HG02678 (cell line): Measurements from ENCODE around the gene GPC1.
"Not testable (repeated sequence)": the region's sequence is repeated elsewhere in the genome, so short reads cannot be mapped to it uniquely, and the experiment has no call there.

Source experiments
- ATAC-seq: cut with Tn5 transposase; IDR thresholded peaks from one replicate; pipeline ENCODE4 v1.9.1; 2021; ENCODE audit warnings: mild to moderate bottlenecking, moderate library complexity; ENCODE audit not compliant: unreplicated experiment

Gene GPC1

GRCh38 chr2:240494194-240494793 is 58.8 kb downstream of the GPC1 start:
- no peak for ATAC-seq

GRCh38 chr2:240494942-240495341 is 59.5 kb downstream of the GPC1 start:
- ATAC-seq: not testable (repeated sequence)

GRCh38 chr2:240497082-240497481 is 61.6 kb downstream of the GPC1 start:
- not testable (repeated sequence) for ATAC-seq

- ATAC-seq: no peak
Observed at GRCh38 chr2:240498171-240498957, 62.9 kb downstream of the GPC1 start.

DNA sequence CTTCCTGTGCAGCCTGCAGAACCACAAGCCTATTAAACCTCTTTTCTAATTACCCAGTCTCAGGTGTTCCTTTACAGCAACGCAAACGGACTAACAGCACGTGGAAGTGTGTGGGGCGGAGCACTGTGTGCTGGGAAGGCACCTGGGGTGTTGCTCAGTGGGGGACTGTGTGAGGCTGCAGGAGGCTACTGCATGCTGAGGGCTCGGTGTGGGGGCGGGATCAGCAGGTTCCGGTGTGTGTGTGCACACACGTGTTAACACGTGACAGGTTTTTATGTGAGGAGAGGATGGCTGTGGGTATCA is 63.4 kb downstream of the GPC1 start:
- no peak for ATAC-seq

DNA sequence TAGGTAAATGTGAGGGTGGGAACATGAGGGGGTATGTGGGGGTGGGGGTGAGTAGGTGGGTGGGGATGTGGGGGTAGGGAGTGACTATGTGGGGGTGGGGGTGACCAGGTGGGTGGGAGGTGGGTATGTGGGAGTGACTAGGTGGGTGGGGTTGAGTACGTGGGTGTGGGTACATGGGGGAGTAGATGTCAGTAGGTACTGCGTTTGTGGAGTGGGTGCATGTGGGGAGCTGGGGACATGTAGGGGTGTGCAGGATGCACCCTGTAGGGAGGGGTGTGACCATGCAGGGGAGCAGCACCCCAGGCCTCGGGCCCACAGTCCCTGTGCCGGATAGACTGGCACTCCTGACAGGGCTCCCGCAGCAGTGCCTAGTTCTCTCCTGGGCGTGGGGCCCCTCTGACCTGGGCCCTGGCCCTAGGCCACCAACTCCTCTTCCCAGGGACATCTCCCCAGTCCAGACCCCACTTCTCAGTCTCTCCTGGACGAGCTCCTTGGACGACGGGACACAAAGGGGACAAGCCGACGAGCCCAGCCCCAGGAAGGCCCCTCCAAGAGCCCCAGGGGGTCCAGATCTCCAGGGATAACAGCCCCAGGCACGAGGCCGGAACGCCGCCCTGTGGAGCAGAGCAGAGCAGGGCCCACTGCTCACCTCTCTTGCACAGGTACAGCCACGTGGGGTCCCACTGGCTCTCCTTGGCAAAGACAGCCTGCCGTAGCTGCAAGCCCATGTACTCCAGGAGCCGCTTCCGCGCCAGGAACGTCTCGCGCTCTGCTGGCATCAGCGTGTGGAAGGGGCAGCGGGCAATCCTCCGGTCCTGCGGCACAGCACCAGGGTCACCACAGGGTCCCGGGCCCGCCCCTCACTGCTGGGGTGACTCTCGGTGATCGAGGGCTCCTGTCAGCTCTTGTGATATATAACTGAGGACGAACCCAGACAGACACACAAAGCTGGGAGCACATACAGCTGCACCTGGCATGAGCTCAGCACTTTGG is 64.1 kb downstream of the GPC1 start:
- ATAC-seq: no peak

- ATAC-seq: no peak
Observed at GRCh38 chr2:240500561-240501423, 65.3 kb downstream of the GPC1 start.

DNA sequence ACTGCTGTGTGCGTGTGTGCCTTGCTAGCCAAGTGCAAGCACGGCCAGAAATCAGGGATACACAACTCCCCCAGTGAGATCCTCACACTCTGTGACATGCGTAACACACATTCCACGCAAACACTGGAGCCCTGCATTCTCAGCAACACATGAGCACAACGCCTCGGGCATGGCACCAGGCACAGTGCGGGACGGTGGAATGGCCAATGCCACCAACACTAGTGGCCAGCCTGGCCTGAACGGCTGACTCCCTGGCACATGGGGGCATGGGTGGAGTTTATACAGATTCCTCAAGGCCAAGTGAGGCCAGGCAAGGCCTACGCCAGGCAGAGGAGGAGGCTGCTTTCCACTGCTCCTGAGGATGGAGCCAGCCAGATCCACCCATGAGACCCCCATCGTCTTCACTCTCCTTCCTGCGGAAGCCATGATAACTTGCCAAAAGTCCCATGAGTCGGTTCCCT is 66.1 kb downstream of the GPC1 start:
- no peak for ATAC-seq

GRCh38 chr2:240502059-240502429 is 66.6 kb downstream of the GPC1 start:
- no peak for ATAC-seq

GRCh38 chr2:240502430-240503121 is 67.1 kb downstream of the GPC1 start:
- no peak for ATAC-seq

GRCh38 chr2:240503375-240503774 is 67.9 kb downstream of the GPC1 start:
- ATAC-seq: no peak

DNA sequence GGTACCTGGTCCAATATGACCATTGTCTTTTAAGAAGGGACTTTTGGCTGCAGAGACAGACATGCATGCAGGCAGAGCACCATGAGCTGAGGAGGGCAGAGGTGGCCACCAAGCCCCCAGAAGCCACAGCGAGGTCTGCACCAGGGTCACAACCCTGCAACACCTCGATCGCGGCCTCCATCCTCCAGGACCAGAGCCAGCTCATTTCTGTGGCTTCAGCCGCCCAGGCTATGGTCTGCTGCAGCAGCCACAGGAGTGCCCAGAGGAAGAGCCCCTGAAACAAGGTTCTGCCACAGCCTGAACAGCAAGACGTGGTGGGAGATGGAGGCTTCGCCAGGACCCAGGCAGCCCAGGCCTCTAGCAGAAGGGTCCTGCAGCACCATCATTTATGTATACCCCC is 68.4 kb downstream of the GPC1 start:
- ATAC-seq: no peak

- ATAC-seq: no peak
Observed at GRCh38 chr2:240505910-240506309, 70.4 kb downstream of the GPC1 start.

DNA sequence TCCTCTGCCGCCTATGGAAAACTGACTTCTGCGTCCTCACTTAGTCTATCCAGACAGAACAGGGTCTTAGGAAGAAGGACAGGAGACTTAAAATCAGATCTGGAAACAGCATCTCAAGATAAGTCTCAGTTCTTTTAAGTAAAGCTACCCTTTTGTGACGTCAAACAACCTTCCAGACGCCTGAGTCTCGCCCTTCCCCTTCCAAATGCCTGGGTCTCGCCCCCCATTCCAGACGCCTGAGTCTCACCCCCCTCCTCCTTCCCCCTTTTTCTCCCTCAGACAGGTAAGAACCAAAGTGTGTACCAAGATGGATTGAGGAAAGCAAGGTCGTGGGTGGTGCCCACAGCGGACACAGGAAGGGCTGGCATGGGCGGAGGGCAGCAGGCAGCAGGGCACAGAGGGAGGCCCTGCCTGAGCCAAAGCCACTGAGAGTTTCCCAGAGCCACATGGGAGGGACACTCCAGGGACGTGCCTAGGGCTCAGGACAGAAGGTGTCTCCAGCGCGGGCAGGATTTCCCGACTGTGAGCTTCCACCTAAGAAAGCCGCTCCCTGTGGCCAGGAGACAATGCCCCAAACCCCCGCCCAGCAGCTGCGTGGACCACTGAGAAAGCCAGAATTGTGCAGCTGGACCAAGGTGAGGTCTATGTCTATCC is 71.1 kb downstream of the GPC1 start:
- ATAC-seq: no peak

GRCh38 chr2:240507060-240507777 is 71.8 kb downstream of the GPC1 start:
- ATAC-seq: no peak

- ATAC-seq: no peak
Observed at GRCh38 chr2:240507778-240508251, 72.4 kb downstream of the GPC1 start.

DNA sequence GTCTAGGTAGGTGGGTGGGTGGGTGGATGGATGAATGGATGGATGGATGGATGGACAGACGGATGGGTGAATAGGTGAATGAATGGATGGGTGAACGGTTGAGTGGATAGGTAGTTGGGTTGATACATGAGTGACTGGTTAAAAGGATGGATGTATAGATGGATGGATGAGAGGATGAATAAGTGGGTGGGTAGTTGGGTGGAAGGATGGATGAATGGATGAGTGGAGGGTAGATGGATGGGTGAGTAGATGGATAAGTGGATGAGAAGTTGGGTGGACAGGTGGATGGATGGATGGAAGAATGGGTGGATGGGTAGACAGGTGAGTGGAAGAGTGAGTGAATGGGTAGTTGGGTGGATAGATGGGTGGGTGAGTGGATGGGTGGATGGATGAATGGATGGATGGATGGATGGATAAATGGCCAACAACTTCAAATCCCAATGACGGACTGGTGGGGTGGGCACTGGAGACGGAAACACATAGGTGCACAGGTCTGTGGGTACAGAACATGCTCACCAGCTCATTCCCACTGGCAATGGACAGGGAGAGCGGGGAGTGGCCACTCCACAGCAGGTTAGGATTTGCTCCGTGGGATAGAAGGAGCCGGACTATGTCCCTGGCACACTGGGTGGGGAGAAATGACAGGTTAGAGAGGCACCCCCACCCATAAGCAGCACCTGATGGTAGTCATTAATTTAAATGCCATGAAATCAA is 73.5 kb downstream of the GPC1 start:
- ATAC-seq: no peak
